ENCODE results near the gene ARHGEF10L. TPM values are rescaled to one million over a fixed set of nuclear protein-coding genes. Genes with fewer than 3 reads are reported as not detected.

ARHGEF10L gene
- total RNA-seq, 1 experiment from 2014 or later: 11.2 TPM

- ATAC-seq (no peak), DNase-seq (no peak)
- Histone ChIP-seq H3K4me2 (ENCODE audit: low read length) (no peak overlapping the region), H2AFZ (ENCODE audit: low read length) (no peak overlapping the region), H3K79me2 (ENCODE audit: low read length) (no peaks in the 10 kb centered on the region), H3K9me2 (replicated peaks; ENCODE audit: low read length) (no peaks in the 10 kb centered on the region), H3F3A (ENCODE audit: low read length, unreplicated experiment) (no peaks in the 10 kb centered on the region), H3K27ac (ENCODE audit: low read length) (no peak overlapping the region), H3K4me1 (ENCODE audit: insufficient read depth, low read length) (no peaks in the 10 kb centered on the region), H3K9ac (ENCODE audit: low read length) (no peak overlapping the region), H3K4me3 (ENCODE audit: low read length) (no peak overlapping the region), H3K36me3 (ENCODE audit: low read depth, low read length) (no peaks in the 10 kb centered on the region), H3K9me3 (ENCODE audit: low read length) (no peaks in the 10 kb centered on the region), H4K20me1 (ENCODE audit: low read length) (no peaks in the 10 kb centered on the region), H3K27me3 (ENCODE audit: low read length) (no peaks in the 10 kb centered on the region)
- ChIA-PET CTCF (no interaction called here), POLR2A (ENCODE audit: unreplicated experiment) (no interaction called here)
- intact Hi-C loops (cut with micrococcal nuclease): no loop called here
- BruUV-seq (replicated peaks): no TSS peak
- TF ChIP-seq EZH2 (IDR thresholded peaks at IDR 0.05; ENCODE audit: low read length, unreplicated experiment) (no peak), EZH2phosphoT487 (IDR thresholded peaks at IDR 0.05; ENCODE audit: borderline replicate concordance, low read length) (no peak), CTCF (conservative IDR thresholded peaks at IDR 0.05; ENCODE audit: low read depth, low read length) (no peak)
These were observed 37.0 kb downstream of the ARHGEF10L start for GRCh38 chr1:17576519-17576853.

GRCh38 chr1:17577907-17578297 is 38.4 kb downstream of the ARHGEF10L start:
- CTCF ChIA-PET: no interaction called here

More at GRCh38 chr1:17577907-17578297, 38.4 kb downstream of the ARHGEF10L start:
- Histone ChIP-seq H3K27ac (ENCODE audit: low read length) (no peak overlapping the region), H3K36me3 (ENCODE audit: low read depth, low read length) (no peaks in the 10 kb centered on the region), H3K9me3 (ENCODE audit: low read length) (no peaks in the 10 kb centered on the region), H3K9me2 (replicated peaks; ENCODE audit: low read length) (no peaks in the 10 kb centered on the region), H3K4me1 (ENCODE audit: insufficient read depth, low read length) (no peaks in the 10 kb centered on the region), H3F3A (ENCODE audit: low read length, unreplicated experiment) (no peaks in the 10 kb centered on the region), H2AFZ (ENCODE audit: low read length) (no peak overlapping the region), H4K20me1 (ENCODE audit: low read length) (no peaks in the 10 kb centered on the region), H3K9ac (ENCODE audit: low read length) (no peak overlapping the region), H3K27me3 (ENCODE audit: low read length) (no peaks in the 10 kb centered on the region), H3K4me2 (ENCODE audit: low read length) (no peak overlapping the region), H3K4me3 (ENCODE audit: low read length) (no peak overlapping the region), H3K79me2 (ENCODE audit: low read length) (no peaks in the 10 kb centered on the region)
- TF ChIP-seq CTCF (conservative IDR thresholded peaks at IDR 0.05; ENCODE audit: low read depth, low read length) (no peak), EZH2phosphoT487 (IDR thresholded peaks at IDR 0.05; ENCODE audit: borderline replicate concordance, low read length) (no peak), EZH2 (IDR thresholded peaks at IDR 0.05; ENCODE audit: low read length, unreplicated experiment) (no peak)
- no peak for DNase-seq
- POLR2A ChIA-PET (ENCODE audit: unreplicated experiment): no interaction called here
- ATAC-seq: no peak
- intact Hi-C loops (cut with micrococcal nuclease): no loop called here
- BruUV-seq (replicated peaks): no TSS peak

All from PC-3 (cell line).